Stimulated activated CD4-positive, alpha-beta T cell treated with anti-CD3 and anti-CD28 coated beads, TNF-alpha, amount 100 ng/mL, for 4 hours (primary cell): Measurements from ENCODE around the gene EEF1A1.
"Not testable (repeated sequence)": the region's sequence is repeated elsewhere in the genome, so short reads cannot be mapped to it uniquely, and the experiment has no call there.

Experiments used
- DNase-seq, 3 experiments: peaks; one replicate each; pipeline ENCODE4 v3.0.0-alpha.2; 2020; ENCODE audit warnings: low read depth in 3 of 3

Gene EEF1A1

DNA sequence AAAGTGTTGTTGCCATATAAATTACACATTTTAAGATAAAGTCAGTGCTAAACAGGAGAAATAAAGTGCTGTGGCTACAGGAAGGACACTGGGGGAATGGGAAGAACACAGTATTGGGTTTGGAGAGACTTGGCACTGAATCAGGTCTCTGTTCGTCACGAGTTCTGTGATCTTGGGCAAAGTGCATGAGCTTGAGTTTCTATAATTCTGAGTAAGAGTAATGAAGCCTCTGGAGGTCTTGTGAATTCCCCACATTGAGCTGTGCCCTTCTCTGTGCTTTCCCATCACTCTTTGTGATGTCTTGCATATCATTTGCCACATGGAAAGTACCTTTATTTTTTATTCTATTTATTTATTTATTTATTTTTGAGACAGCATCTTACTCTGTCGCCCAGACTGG is 16.8 kb upstream of the EEF1A1 start:
- no peak for DNase-seq

DNA sequence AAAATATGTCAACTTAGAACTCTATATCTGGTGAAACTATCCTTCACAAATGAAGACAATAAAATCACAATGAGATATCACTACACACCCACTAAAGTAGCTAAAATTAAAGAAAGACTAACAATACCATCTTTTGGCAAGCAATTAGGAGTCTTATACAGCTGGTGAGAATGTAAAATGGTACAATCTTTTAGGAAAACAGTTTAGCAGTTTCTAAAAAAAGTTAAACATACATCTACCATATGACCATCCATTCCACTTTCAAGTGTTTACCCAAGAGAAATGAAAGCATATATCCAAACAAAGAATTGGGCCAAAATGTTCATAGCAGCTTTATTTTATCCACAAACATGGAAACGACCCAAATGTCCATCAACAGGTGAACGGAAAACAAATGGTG is 13.8 kb upstream of the EEF1A1 start:
- DNase-seq = no peak

DNA sequence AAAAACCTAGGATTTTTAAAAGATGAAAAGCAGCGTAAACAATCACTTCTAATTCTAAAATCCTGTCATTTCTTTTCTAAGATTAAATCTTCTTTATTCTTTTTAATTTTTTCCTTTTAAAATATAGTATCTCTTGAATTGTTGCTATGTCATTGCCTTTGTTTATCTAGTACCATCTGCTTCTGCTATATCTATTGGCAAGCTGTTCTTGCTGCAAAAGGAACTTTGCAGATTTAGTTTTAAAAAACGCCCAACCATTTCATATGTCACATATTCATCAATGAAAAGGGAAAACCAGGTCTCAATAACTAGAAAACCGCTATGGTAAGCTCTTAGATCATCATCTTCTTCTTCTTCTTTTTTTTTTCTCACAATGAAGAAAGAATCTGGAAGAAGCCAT is 11.5 kb upstream of the EEF1A1 start:
- DNase-seq = no peak

DNA sequence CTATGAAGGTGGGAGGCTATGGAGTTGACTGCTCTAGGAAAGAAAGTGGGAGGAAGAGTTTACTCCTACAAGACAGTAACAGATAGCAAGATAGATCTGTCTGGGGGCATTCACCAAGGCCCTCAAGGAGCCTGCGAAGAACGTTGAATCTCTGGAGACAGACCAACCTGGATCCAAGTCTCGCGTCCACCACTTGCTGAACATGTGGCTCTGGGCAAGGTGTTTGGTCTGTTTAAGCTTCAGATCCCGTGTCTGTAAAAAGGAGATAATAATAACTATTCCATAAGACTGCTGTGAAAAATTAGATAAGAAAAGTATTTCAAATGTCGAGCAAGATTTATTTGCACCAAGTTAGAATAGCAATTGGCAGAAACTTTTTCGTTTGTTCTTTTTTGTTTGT is 8.1 kb upstream of the EEF1A1 start:
- DNase-seq = no peak

DNA sequence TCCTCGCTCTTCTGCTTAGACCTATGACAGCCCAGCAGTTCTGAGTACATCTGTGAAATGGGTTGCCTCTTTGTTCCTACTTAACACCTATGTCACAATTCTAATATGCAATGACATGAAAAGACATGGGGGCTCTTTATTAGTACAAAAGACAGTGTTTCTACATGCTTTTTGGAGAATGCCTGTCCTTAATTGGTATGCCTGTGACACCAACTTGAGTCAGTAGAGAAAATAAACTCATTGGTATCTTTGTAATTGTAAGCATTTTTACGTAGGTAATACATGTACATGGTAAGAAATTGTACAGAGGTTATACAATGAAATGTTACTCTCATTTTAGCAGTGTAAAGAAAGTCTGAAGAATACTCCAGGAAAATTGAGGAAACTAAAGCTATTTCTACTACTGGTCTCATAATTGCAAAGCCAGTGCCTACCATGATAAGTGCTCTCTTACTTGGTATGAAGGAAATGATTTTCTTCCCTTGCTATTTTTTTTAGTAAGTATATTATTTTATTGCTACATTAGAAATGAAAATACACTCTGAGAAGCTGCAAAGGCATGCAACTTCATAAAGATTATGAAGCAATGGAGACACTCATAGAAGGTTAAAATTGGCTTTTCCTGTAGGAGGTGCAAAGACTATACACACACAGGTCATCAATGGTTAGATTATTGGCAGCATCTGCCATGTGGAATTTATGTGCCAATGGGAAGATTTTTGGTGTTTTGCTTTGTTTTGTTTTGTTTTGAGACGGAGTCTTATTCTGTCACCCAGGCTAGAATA is 4.9 kb upstream of the EEF1A1 start:
- DNase-seq = no peak

DNA sequence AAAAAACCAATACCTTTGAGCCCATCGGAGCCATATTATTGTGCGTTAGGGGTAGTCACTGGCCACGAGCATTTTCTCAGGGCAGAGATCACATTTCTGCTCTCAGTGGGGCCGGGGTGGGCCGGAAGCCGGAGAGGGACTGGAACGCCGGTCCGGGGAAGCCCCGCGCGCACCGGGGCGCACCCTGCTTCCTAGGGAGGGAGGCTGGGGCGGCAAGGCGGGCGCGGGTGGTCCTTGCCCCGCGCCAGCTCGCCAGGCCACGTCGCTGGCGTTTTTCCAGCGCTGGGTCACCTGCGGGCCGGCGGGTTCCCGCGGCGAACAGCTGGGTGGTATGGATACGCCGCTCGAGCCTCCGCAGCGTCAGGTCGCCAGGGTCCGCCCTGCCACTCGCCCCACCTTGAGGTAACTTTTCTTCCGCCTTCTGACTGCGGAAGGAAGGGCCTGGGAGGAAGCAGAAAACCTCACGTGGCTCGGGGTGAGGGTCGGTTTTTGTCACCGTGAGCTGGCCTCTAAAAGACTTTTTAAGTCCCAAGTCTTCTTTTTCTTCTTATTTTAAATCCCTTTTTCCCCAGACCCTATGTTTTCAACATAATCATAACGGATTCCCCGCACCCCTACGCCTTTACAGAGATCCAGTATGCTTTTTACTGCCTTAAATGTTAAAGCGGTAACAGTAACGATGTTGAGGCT is 2.7 kb upstream of the EEF1A1 start:
- peak; percentile 59 to 73 (median 65) for DNase-seq

DNA sequence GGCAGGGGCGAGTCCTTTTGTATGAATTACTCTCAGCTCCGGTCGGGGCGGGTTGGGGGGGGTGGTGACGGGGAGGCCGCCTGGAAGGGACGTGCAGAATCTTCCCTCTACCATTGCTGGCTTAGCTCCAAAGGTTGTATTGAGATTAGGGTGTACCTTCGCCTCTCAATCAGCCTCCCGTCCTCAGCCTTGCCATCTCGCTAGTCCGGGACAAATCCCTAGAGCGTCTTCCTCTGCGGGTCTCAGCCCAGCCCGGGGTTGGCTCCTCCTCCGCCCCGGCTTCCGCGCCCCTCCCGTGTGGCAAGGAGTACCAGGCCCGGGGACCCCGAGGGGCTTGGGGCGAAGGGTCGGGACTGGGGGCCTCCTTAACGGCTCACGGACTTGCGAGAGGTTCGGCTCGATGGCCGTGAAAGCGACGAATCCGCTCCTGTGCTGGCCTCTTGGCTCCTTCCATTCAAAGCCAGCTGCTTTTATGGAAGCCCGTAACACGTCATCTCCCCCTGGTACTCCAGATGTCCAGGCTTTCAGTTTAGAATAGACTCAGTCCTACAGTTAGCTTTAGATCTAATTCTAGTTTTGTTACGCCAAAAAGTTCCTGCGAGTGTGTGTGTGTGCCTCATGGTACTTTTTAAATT is 636 bp upstream of the EEF1A1 start:
- peak; percentile 52 to 71 (median 65) for DNase-seq

DNA sequence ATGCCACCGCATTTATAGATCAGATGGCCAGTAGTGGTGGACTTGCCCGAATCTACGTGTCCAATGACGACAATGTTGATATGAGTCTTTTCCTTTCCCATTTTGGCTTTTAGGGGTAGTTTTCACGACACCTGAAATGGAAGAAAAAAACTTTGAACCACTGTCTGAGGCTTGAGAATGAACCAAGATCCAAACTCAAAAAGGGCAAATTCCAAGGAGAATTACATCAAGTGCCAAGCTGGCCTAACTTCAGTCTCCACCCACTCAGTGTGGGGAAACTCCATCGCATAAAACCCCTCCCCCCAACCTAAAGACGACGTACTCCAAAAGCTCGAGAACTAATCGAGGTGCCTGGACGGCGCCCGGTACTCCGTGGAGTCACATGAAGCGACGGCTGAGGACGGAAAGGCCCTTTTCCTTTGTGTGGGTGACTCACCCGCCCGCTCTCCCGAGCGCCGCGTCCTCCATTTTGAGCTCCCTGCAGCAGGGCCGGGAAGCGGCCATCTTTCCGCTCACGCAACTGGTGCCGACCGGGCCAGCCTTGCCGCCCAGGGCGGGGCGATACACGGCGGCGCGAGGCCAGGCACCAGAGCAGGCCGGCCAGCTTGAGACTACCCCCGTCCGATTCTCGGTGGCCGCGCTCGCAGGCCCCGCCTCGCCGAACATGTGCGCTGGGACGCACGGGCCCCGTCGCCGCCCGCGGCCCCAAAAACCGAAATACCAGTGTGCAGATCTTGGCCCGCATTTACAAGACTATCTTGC is 725 bp downstream of the EEF1A1 start:
- DNase-seq = peak; percentile 71 to 82 (median 72)

DNA sequence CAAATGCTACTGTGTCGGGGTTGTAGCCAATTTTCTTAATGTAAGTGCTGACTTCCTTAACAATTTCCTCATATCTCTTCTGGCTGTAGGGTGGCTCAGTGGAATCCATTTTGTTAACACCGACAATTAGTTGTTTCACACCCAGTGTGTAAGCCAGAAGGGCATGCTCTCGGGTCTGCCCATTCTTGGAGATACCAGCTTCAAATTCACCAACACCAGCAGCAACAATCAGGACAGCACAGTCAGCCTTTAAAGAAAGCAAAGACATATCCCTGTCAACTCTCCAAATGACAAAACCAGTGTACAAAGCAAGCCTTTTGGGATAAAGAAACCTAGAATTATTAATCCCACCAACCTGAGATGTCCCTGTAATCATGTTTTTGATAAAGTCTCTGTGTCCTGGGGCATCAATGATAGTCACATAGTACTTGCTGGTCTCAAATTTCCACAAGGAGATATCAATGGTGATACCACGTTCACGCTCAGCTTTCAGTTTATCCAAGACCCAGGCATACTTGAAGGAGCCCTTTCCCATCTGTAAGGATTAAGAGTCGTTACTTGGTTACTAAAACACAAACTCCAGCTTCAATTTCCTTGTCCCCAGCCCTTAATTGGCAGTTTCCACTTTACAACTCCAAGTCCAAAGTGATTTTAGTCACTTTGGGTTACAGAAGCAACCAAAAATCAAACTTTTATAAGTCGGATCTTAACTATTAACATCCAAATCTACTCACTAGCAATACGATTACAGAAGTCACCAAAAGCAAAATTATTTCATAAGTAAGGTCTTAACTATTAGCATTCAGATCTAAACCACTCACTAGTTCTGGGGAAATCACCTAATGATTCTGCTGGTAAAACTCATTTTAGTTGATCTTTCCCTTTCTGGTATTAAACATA is 1.6 kb downstream of the EEF1A1 start:
- DNase-seq = not testable (repeated sequence)

DNA sequence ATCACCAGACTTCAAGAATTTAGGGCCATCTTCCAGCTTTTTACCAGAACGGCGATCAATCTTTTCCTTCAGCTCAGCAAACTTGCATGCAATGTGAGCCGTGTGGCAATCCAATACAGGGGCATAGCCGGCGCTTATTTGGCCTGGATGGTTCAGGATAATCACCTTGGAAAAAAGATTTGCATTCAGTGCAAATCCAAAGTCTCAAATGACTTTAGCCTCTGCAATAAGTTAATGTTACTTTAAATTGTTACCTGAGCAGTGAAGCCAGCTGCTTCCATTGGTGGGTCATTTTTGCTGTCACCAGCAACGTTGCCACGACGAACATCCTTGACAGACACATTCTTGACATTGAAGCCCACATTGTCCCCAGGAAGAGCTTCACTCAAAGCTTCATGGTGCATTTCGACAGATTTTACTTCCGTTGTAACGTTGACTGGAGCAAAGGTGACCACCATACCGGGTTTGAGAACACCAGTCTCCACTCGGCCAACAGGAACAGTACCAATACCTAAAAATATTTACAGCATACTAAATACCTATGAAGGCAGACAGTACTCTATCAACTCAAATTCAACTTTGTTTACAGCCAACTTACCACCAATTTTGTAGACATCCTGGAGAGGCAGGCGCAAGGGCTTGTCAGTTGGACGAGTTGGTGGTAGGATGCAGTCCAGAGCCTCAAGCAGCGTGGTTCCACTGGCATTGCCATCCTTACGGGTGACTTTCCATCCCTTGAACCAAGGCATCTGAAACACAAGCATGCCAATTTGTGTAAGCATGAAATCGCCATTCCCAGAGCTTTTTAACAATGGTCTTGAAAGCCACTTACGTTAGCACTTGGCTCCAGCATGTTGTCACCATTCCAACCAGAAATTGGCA is 2.5 kb downstream of the EEF1A1 start:
- not testable (repeated sequence) for DNase-seq

DNA sequence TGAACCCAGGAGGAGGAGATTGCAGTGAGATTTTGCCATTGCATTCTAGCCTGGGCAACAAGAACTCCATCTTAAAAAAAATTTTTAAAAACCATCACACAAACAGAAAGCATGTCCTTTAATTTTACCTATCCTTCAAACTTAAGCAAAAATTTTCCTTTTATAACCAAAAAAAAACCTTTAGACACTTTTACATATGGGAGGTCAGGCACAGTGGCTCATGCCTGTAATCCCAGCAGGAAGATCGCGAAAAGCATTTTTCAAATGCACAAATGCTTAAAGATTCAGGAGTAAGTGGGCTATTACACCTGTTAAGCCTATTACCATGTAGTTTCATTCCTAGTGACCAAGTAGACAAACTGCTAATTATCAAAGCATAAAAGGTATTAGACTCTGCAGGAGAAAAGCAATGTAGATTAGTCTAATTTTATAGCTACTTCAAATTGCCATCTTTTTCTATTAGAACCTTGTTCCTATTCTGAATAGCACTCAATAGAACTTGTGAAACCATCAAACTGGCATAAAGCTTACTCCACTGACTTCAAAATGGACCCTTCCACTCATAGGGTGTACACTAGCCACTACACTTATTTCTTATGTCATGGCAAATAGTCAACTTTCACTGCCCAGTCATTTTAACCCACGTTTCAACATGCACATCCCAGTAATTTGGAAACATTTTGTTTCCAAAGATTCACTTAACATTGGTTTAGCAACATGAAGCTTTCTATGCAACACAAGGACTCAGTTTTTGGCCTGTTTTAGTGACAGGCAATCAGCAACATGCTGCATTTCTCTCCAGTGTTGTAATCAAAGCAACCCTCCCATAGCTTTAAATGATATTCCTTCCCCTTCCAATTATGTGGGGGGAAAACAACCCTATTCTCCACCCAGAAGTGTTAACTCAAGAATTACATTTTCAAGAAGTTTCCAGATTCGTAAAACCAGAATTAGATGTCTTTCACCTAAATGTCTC is 4.0 kb downstream of the EEF1A1 start:
- DNase-seq = no peak

DNA sequence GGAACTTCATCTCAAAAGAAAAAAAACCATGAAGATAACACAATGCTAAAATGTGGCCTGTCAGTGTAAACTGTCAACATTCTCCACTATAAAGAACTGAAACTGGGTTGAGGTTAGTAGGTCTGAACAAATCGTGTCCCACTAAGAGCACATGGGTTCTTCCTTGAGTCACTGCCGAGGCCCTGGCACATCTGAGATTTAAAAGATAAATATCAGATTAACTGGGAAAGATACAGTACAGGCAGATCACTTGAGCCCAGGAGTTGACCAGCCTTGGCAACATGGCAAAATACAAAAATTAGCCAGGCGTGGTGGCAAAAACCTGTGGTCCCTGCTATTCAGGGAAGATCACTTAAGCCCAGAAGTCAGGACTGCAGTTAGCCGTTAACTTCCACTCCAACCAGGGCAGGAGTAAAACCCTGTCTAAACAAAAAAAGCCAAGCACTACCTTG is 5.6 kb downstream of the EEF1A1 start:
- no peak for DNase-seq

DNA sequence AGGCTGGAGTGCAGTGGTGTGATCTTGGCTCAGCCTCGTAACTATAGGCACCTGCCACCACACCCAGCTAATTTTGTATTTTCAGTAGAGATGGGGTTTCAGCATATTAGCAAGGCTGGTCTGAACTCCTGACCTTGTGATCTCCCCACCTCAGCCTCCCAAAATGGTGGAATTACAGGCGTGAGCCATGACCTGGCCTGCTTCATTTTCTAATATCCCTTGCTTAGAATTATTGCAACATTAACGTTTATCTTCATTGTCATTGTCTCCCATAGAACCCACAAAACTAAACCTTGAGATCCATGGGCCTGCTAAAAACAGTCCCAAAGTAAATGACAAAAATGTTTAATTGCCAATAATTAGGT is 6.1 kb downstream of the EEF1A1 start:
- DNase-seq = no peak

DNA sequence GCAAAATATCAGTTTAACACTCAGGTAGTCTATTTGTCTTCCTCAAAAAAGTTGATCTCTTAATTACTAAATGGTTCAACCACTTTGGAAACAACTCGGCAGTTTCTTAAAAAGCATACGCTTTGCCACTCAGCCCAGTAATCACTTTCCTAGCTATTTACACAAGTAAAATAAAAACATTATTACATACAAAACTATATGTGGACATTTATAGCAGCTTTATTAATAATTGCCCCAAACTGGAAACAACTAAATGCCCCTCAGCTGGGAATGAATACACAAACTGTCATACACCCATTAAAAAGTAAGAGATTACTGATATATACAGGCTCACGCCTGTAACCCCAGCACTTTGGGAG is 7.4 kb downstream of the EEF1A1 start:
- no peak for DNase-seq

DNA sequence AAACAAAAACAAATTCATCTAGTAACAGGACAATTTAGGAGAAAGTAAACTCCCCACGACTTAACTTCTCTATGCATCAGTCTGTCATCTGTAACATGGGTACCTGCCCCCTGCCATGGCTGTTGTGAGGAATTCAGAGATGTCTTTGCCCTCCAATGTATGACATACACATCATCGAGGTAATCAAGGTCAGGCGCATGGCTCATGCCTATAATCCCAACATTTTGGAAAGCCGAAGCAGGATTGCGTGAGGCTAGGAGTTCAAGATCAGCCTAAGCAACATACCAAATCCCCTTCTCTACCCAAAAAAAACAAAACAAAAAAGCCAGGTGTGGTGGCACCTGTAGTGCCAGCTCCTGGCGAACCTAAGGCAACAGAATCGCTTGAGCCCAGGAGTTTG is 9.0 kb downstream of the EEF1A1 start:
- no peak for DNase-seq

DNA sequence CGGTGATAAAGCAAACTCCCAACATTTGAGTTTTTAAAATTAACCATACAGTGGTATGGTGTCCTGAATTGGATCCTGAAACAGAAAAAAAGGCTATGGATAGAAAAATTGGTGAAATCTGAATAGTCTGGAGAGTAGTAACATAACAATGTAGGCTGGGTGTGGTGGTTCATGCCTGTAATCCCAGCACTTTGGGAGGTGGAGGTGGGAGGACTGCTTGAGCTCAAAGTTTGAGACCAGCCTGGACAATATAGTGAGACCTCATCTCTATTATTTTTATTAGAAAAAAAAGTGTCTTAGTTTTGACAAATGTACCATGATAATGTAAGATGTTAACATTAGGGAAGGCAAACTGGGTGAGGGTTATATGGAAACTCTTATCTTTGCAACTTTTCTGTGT is 11.0 kb downstream of the EEF1A1 start:
- no peak for DNase-seq

DNA sequence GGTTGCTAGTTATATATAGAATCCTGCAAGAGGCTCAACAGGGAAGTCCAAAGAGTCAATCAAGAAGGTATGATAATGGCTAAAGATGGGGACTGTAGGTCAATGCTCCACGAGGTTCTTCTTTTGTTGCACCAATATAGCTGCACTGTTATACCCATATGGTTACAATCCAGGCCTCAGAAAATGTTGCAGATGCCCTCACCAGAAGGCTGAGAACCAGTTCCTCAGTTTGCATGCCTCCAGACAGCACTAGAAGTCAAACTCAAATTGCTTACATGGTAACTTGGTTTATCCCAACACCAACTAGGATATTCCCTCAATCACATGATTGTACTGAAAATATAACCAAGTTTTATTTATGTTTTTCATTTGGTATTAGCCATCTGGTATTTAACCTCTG is 12.1 kb downstream of the EEF1A1 start:
- DNase-seq = no peak

DNA sequence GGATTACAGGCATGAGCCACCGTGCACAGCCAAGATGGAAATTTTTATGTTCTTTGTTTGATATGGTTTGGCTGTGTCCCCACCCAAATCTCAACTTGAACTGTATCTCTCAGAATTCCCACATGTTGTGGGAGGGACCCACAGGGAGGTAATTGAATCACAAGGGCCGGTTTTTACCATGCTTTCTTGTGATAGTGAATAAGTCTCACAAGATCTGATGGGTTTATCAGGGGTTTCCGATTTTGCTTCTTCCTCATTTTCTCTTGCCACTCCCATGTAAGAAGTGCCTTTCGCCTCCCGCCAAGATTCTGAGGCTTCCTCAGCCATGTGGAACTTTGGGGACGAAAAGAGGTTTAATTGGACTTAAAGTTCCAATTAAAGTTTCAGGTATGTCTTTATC is 14.6 kb downstream of the EEF1A1 start:
- DNase-seq = no peak

DNA sequence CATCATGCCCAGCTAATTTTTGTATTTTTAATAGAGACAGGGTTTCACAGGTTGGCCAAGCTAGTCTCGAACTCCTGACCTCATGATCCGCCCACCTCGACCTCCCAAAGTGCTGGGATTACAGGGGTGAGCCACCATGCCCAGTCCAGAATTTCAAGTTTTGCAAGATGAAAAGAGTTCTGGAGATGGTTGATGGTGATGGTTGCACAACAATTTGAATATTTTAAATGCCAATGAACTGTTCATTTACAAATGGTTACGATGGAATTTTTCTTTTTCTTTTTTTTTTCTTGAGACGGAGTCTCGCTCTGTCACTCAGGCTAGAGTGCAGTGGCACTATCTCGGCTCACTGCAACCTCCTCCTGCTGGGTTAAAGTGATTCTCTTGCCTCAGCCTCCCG is 15.1 kb downstream of the EEF1A1 start:
- not testable (repeated sequence) for DNase-seq
